ENCODE results near the gene KRTAP9-3.
"Not testable (repeated sequence)": the region's sequence is repeated elsewhere in the genome, so short reads cannot be mapped to it uniquely, and the experiment has no call there.

The KRTAP9-3 gene

GRCh38 chr17:41232399-41233105 is at the start of gene KRTAP9-3:
Gene KRTAP9-3, plus strand, starts transcription at chr17:41232449. Its CDS starts 53 bp downstream, at chr17:41232502.
- DNase-seq (ENCODE audit: low read depth): not testable (repeated sequence)

GRCh38 chr17:41184480-41184961 is 47.7 kb upstream of the KRTAP9-3 start, which contains the start of gene KRTAP4-1:
Gene KRTAP4-1, minus strand, starts transcription at chr17:41184911. Its CDS starts 57 bp downstream, at chr17:41184854.
- DNase-seq (ENCODE audit: low read depth): no peak

- no peak for DNase-seq (ENCODE audit: low read depth)
Observed at GRCh38 chr17:41185001-41185400, 47.2 kb upstream of the KRTAP9-3 start.

GRCh38 chr17:41186872-41187271 is 45.4 kb upstream of the KRTAP9-3 start:
- no peak for DNase-seq (ENCODE audit: low read depth)

DNA sequence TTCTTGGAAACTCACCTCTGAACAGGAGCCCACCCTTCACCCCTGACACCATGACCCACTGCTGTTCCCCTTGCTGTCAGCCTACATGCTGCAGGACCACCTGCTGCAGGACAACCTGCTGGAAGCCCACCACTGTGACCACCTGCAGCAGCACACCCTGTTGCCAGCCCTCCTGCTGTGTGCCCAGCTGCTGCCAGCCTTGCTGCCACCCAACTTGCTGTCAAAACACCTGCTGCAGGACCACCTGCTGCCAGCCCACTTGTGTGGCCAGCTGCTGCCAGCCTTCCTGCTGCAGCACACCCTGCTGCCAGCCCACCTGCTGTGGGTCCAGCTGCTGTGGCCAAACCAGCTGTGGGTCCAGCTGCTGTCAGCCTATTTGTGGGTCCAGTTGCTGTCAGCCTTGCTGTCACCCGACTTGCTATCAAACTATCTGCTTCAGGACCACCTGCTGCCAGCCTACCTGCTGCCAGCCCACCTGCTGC is 42.4 kb upstream of the KRTAP9-3 start, which contains the start of gene KRTAP9-1:
Gene KRTAP9-1, plus strand, starts transcription at position 51 of the 482 bp plus-strand sequence. Its CDS starts 0 bp downstream, at position 51.
- not testable (repeated sequence) for DNase-seq (ENCODE audit: low read depth)

- no peak for DNase-seq (ENCODE audit: low read depth)
Observed at GRCh38 chr17:41190328-41190727, 41.9 kb upstream of the KRTAP9-3 start.

DNA sequence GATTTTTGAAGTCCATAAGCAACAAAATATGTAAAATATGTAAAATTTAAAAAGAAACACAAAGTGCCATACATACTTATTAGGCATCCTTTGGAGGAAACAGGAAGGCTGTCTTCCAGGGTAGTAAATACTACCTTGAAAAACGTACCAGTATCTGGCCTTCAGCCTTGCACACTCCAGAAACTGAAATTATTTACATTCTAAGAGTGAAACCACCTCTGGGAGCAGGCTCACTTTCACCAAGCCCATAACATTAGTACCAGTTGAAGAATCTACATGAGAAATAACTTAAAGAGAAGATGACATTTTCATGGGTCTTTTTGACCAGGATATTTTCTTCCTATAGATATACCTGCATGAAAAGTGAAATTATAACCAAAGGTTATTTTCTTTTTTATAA is 36.2 kb upstream of the KRTAP9-3 start:
- no peak for DNase-seq (ENCODE audit: low read depth)

DNA sequence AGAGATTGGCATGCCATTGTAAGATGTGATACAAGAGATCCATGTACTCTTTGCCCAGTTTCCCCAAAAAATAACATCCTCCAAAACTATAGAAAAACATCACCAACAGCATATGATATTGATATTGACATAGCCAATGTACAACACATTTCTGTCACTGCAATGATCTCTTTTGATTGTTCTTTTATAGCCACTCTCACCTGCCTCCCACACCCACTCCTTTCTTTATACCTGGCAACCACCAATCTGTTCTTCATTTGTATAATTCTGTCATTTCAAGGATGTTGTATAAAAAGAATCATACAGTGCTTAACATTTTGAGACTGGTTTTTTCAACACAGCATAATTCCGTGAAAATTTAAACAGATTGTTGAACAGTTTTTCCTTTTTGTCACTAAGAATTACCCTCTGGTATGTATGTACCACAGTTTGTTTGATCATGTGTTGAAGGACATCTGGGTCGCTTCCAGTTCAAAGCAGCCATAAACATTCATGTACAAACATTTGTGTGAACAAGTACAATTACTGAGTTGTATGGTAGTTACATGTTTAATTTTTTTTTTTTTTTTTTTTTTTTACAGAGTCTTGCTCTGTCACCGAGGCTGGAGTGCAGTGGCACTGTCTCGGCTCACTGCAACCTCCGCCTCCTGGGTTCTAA is 32.7 kb upstream of the KRTAP9-3 start:
- no peak for DNase-seq (ENCODE audit: low read depth)

DNA sequence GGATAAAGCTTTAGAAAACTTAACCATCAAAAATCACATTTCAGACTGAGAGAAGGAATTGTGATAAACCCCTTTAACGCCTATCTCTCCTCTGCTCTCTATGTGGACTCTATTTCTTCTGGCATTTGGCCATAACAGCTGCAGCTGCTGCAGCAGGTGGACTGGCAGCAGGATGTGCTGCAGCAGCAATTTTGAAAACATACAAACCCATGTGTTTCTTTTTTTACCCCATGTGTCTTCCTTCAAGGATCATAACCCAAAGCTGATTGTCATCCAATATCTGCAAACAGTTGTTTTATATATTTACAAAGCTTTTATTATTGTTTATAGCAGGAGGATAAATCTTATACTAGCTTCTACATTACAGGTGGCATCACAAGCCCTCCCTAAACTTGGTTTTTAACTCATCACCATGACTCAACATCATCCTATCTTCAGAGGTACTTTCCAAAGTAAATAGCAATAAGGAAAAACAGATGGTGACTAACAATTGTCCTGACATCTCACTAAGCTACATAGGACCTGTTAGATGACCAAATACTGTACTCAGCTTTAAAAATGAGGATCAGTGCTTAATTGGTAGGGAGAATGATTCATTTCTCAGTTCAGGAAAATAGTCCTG is 20.3 kb upstream of the KRTAP9-3 start:
- DNase-seq (ENCODE audit: low read depth): no peak

GRCh38 chr17:41212524-41213169 is 19.6 kb upstream of the KRTAP9-3 start:
- DNase-seq (ENCODE audit: low read depth): no peak

DNA sequence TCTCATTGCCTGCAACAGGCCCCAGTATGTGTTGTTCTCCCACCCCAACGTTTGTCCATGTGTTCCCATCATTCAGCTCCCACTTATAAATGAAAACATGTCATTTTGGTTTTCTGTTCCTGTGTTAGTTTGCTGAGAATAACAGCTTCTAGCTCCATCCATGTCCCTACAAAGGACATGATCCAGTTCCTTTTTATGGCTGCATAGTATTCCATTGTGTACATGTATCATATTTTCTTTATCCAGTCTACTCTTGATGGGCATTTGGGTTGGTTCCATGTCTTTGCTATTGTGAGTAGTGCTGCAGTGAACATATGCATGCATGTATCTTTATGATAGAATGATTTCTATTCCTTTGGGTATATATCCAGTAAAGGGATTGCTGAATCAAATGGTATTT is 16.6 kb upstream of the KRTAP9-3 start:
- no peak for DNase-seq (ENCODE audit: low read depth)

GRCh38 chr17:41223821-41224220 is 8.4 kb upstream of the KRTAP9-3 start:
- no peak for DNase-seq (ENCODE audit: low read depth)

- DNase-seq (ENCODE audit: low read depth): no peak
Observed at GRCh38 chr17:41226051-41226450, 6.2 kb upstream of the KRTAP9-3 start.

GRCh38 chr17:41226598-41227095 is 5.6 kb upstream of the KRTAP9-3 start, which contains the start of gene KRTAP9-2:
Gene KRTAP9-2, plus strand, starts transcription at chr17:41226648. Its CDS starts 7 bp downstream, at chr17:41226655.
- not testable (repeated sequence) for DNase-seq (ENCODE audit: low read depth)

- DNase-seq (ENCODE audit: low read depth): no peak
Observed at GRCh38 chr17:41230094-41230493, 2.2 kb upstream of the KRTAP9-3 start.

- no peak for DNase-seq (ENCODE audit: low read depth)
Observed at GRCh38 chr17:41231731-41232130, 518 bp upstream of the KRTAP9-3 start.

DNA sequence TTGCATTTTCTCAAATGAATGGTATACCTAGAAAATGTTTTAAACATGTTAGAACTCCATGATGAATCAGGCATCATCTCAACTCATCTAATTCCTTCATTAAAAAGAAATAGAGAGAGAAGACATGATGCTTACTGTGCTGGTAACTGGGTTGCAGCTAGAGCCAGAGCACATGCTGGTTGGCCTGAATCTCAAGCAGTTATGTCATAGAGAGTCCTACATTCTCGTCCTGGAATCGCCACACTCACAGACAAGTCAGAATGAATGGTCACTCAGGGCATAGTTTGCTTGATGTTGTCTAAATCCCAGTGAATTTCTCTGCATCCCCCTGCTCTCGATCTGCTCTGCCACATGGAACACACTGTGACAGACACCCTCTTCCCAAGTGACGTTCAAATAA is 4.9 kb downstream of the KRTAP9-3 start:
- DNase-seq (ENCODE audit: low read depth): not testable (repeated sequence)

GRCh38 chr17:41237949-41238437 is 5.7 kb downstream of the KRTAP9-3 start, which contains the start of gene KRTAP9-8:
Gene KRTAP9-8, plus strand, starts transcription at chr17:41237999. Its CDS starts 53 bp downstream, at chr17:41238052.
- DNase-seq (ENCODE audit: low read depth): not testable (repeated sequence)

GRCh38 chr17:41246995-41247787 is 14.9 kb downstream of the KRTAP9-3 start:
- DNase-seq (ENCODE audit: low read depth): not testable (repeated sequence)

DNA sequence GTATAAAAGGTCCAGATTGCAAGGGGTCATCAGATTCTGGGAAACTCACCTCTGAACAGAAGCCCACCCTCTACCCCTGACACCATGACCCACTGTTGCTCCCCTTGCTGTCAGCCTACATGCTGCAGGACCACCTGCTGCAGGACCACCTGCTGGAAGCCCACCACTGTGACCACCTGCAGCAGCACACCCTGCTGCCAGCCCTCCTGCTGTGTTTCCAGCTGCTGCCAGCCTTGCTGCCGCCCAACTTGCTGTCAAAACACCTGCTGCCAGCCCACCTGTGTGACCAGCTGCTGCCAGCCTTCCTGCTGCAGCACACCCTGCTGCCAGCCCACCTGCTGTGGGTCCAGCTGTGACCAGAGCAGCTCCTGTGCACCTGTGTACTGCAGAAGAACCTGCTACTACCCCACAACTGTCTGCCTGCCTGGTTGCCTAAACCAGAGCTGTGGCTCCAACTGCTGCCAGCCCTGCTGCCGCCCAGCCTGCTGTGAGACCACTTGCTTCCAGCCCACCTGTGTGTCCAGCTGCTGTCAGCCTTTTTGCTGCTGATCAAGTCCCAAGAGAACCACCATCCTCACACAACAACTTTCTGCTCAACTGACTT is 17.5 kb downstream of the KRTAP9-3 start, which contains the start of gene KRTAP9-4:
Gene KRTAP9-4, plus strand, starts transcription at position 51 of the 604 bp plus-strand sequence. Its CDS starts 34 bp downstream, at position 85.
- DNase-seq (ENCODE audit: low read depth): not testable (repeated sequence)
